Breast epithelium (tissue), 4 donors: ENCODE data around the gene AKR1D1. TPM values are rescaled to one million over a fixed set of nuclear protein-coding genes. Genes with fewer than 3 reads are reported as not detected.

ENCODE experiments used
- DNase-seq, 2 donors: peaks; one replicate each; pipeline ENCODE4 v3.0.0-alpha.2; 2019; ENCODE audit warnings: low spot score in 2 of 2
- H3K27ac ChIP-seq, 2 donors: fragments of 200-600 bp; sonication (generic) in 1 of 2; one replicate each; pipeline ENCODE4 v1.5.1; 2016 to 2019; ENCODE audit warnings: mild to moderate bottlenecking in 1 of 2
- H3K27me3 ChIP-seq, 2 donors: fragments of 200-600 bp; sonication (generic) in 1 of 2; one replicate each; pipeline versions ENCODE4 v1.5.1 to v1.6.0; 2017 to 2019; ENCODE audit warnings: control low read depth in 1 of 2, mild to moderate bottlenecking in 1 of 2
- H3K36me3 ChIP-seq: fragments of 200-600 bp; one replicate; pipeline ENCODE4 v1.5.1; 2019
- H3K4me1 ChIP-seq, 2 donors: fragments of 200-600 bp; sonication (generic); one replicate each; pipeline ENCODE4 v1.5.1; 2016 to 2019; ENCODE audit warnings: control low read depth in 1 of 2
- H3K4me3 ChIP-seq, 3 donors: fragments of 200-600 bp; sonication (generic); 1 replicate in 2 of 3; 2 replicates in 1 of 3; pipeline ENCODE4 v1.5.1; 2016 to 2019; ENCODE audit warnings: mild to moderate bottlenecking in 3 of 3, moderate library complexity in 2 of 3
- H3K9me3 ChIP-seq, 2 donors: fragments of 200-600 bp; sonication (generic) in 1 of 2; one replicate each; pipeline ENCODE4 v1.5.1; 2016 to 2019; ENCODE audit warnings: control low read depth in 1 of 2
- CTCF ChIP-seq, 3 donors: fragments of 450-650 bp; IDR thresholded peaks; one replicate each; pipeline ENCODE4 v1.5.1; 2016 to 2017; ENCODE audit warnings: antibody characterized with exemption in 3 of 3, mild to moderate bottlenecking in 3 of 3, moderate library complexity in 3 of 3
- POLR2A ChIP-seq: fragments of 450-650 bp; IDR thresholded peaks from one replicate; pipeline ENCODE4 v1.6.1; 2016; ENCODE audit warnings: antibody characterized with exemption, mild to moderate bottlenecking, moderate library complexity
- POLR2AphosphoS5 ChIP-seq, 3 donors: sonication (generic); formaldehyde crosslinking; IDR thresholded peaks; one replicate each; pipeline ENCODE4 v1.6.1; 2017; ENCODE audit warnings: antibody characterized with exemption in 3 of 3
- intact Hi-C: fragments of 100-400 bp; cut with DNase I; formaldehyde crosslinking; loops from one replicate; pipeline ENCODE4 v1.15.1; 2023; ENCODE audit warnings: low total_unique reads
- total RNA-seq, 3 donors: library from RNA; depleted of rRNA; stranded (reverse); fragments of >200 nt; gene quantifications; one replicate each; pipeline ENCODE4 v1.1.0, GENCODE V29; 2016

AKR1D1 gene
- total RNA-seq, 3 donors from 2014 or later, result 0.59 TPM; not detected in 2

DNA sequence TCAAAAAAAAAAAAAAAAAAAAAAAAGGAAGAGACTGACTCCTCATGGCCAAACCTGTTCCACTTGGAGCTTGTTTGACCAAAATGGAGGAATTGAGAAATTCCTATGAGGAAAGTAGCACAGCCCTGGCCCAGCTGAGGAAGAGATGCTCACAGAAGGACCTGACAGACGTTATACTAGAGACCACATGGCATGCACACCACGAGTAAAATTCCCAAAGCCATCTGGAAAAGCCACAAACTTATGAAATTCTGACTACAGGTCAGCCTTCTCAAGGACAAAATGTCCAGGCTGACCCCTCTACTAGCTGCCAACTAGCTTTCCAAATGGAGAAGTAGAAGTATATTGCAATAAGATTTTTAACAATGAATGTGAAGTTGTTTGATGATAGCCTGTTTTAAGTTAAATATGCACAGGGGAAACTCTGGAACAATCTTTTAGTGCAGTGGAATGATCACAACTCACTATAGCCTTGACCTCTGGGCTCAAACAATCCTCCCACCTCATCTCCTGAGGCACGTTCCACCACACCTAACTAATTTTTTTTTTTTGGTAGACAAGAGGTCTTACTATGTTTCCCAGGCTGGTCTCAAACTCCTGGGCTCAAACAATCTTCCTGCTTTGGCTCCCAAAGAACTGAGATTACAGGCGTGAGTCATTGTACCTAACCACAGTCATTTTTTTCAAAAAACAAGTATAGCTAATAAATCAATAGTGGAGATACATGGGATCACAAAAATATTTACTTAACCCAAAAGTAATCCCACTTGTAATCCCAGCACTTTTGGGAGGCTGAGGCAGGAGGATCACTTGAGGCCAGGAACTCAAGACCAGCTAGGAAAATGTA is 75.7 kb downstream of the AKR1D1 start:
- no peaks in the 10 kb centered on the region for H3K9me3 ChIP-seq
- H3K36me3 ChIP-seq, result no peaks in the 10 kb centered on the region
- DNase-seq, result no peak
- H3K27ac ChIP-seq, result no peak overlapping the region
- no peaks in the 10 kb centered on the region for H3K4me1 ChIP-seq
- no peaks in the 10 kb centered on the region for H3K27me3 ChIP-seq
- intact Hi-C loops, result no loop called here
- TF ChIP-seq POLR2AphosphoS5 (IDR thresholded peaks at IDR 0.05), result no peak
- no peak for TF ChIP-seq CTCF (IDR thresholded peaks at IDR 0.05)
- no peak for TF ChIP-seq POLR2A
- no peak overlapping the region for H3K4me3 ChIP-seq

- TF ChIP-seq POLR2AphosphoS5 (IDR thresholded peaks at IDR 0.05) (no peak), CTCF (IDR thresholded peaks at IDR 0.05) (no peak), POLR2A (no peak)
- Histone ChIP-seq H3K9me3 (no peaks in the 10 kb centered on the region), H3K4me1 (no peaks in the 10 kb centered on the region), H3K36me3 (no peaks in the 10 kb centered on the region), H3K27me3 (no peaks in the 10 kb centered on the region), H3K4me3 (no peak overlapping the region), H3K27ac (no peak overlapping the region)
- DNase-seq, result no peak
- intact Hi-C loops, result no loop called here
Observed at GRCh38 chr7:138154661-138155060, 78.4 kb downstream of the AKR1D1 start.

DNA sequence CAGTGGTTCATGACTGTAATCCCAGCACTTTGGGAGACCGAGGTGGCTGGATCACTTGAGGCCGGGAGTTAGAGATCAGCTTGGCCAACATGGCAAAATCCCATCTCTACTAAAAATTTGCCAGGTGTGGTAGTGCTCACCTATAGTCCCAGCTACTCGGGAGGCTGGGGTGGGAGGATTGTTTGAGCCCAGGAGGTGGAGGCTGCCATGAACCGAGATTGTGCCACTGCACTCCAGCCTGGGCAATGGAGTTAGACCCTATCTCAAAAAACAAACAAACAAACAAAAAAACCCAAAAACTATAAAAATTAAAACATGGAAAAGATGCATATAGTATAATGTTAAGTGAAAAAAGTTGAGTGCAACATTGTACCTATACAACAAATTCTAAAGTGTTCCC is 81.4 kb downstream of the AKR1D1 start:
- no peak for DNase-seq
- TF ChIP-seq POLR2AphosphoS5 (IDR thresholded peaks at IDR 0.05), result no peak
- TF ChIP-seq CTCF (IDR thresholded peaks at IDR 0.05), result no peak
- no peak for TF ChIP-seq POLR2A
- no peaks in the 10 kb centered on the region for H3K4me1 ChIP-seq
- no peaks in the 10 kb centered on the region for H3K27me3 ChIP-seq
- H3K27ac ChIP-seq, result no peak overlapping the region
- no peaks in the 10 kb centered on the region for H3K9me3 ChIP-seq
- no peak overlapping the region for H3K4me3 ChIP-seq
- intact Hi-C loops, result no loop called here
- H3K36me3 ChIP-seq, result no peaks in the 10 kb centered on the region

DNA sequence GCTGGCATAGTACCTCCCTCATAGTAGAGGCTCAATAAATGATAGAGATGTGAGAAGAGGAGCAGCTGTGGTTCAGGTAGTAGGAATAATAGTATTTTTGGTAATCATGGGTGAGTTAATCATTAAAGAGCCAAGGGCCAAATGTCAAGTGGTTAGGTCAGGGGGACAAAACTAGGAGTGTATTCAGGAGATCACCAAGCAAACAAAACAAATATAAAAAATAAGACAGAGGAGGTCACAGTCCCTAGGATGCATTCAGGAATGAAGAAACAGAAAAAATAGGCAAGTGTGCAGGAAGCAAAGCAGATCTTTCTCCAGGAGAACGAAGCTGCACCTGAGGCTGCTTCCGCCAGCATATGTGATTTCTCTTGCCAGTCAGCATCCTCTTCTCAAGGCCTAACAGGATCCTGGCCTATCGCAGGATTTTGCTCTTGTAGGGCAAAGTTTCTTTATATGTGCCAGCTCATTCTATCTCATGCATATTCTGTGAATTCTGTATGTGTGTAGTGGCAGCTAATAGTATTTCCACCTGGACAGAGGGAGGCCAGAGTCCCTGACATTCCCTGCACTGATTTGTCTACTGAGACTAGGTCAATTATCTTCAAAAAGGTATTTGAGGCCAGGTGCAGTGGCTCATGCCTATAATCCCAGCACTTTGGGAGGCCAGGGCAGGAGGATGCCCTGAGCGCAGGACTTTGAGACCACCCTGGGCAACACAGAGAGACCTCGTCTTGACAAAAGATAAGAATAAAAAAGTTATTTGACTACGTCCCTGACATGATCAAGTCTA is 82.7 kb downstream of the AKR1D1 start:
- H3K9me3 ChIP-seq, result peaks cover 0 to under 1% of the 10 kb centered on the region in 2 donors
- no peak overlapping the region for H3K27ac ChIP-seq
- TF ChIP-seq CTCF (IDR thresholded peaks at IDR 0.05) (no peak), POLR2A (no peak), POLR2AphosphoS5 (IDR thresholded peaks at IDR 0.05) (no peak)
- no peaks in the 10 kb centered on the region for H3K27me3 ChIP-seq
- no peaks in the 10 kb centered on the region for H3K36me3 ChIP-seq
- DNase-seq, result no peak
- H3K4me3 ChIP-seq, result no peak overlapping the region
- intact Hi-C loops, result no loop called here
- H3K4me1 ChIP-seq, result no peaks in the 10 kb centered on the region

GRCh38 chr7:138161600-138162081 is 85.4 kb downstream of the AKR1D1 start:
- H3K4me3 ChIP-seq, result no peak overlapping the region
- H3K4me1 ChIP-seq, result no peaks in the 10 kb centered on the region
- TF ChIP-seq POLR2A, result no peak
- no peak for TF ChIP-seq POLR2AphosphoS5 (IDR thresholded peaks at IDR 0.05)
- peak in 2 of 3 donors; percentile 49 to 59 for TF ChIP-seq CTCF (IDR thresholded peaks at IDR 0.05)
- intact Hi-C loops, result no loop called here
- H3K27me3 ChIP-seq, result no peaks in the 10 kb centered on the region
- H3K27ac ChIP-seq, result no peak overlapping the region
- peaks cover 6 to 14% of the 10 kb centered on the region in 2 donors for H3K9me3 ChIP-seq
- H3K36me3 ChIP-seq, result no peaks in the 10 kb centered on the region
- DNase-seq, result peak; percentile 50 to 63
